ENCODE measurements around the gene TXLNG. TPM values are rescaled to one million over a fixed set of nuclear protein-coding genes. Genes with fewer than 3 reads are reported as not detected.

The TXLNG gene
- total RNA-seq, 1 donor from 2014 or later: 12.3 TPM

DNA sequence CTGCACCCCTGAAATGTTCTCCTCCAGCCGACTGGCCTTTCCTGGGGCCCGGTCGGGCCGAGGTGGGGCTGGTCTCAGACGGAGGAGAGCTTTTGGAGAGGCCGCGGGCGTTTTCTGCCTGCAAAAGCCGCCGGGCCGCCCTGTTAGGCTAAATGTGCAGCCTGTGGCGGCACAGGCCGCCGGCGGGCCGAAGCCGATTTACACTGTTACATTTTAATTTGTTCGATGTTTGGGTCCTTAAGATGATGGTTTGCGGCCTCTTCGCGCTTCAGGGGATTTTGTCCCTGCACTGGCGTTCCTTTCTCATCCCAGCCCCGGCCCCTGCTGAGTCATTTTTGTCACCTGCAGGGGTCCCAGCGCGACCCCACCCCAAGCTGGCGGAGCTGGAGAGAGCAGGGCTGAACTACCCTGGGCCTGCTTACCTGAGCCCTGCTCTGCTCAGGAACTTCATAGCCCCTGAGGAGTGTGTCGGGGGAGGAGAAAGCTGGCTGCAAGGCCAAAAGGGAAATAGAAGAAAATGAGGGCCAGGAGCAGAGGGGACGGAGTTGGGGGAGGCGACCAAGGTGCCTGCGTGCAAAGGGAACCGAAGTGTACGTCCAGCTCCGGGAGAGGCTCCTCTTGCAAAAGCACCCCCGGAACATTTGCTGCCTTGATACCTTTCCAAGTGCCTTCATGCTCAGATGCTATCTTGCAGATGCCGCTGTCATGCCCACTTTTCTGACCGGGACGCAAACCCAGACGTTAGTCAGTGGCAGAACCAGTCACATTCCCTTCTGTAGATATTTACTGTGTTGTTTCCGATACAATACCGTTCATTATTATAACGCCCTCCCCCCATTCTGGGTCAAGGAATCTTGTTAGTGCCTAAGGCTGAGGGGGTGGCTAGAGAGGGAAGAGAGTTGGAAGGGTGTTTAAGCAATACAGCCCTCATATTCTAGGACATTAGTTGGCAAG is 84.9 kb downstream of the TXLNG start:
- TF ChIP-seq CTCF (conservative IDR thresholded peaks at IDR 0.05; ENCODE audit: low read depth, low read length): no peak
- DNase-seq (ENCODE audit: low read depth): no peak
- H3K4me3 ChIP-seq (ENCODE audit: low read depth, low read length): peak overlapping the region; percentile 58

GRCh38 chrX:16873106-16873505 is 86.8 kb downstream of the TXLNG start:
- no peak for DNase-seq (ENCODE audit: low read depth)
- TF ChIP-seq CTCF (conservative IDR thresholded peaks at IDR 0.05; ENCODE audit: low read depth, low read length): no peak
- H3K4me3 ChIP-seq (ENCODE audit: low read depth, low read length): no peak overlapping the region

DNA sequence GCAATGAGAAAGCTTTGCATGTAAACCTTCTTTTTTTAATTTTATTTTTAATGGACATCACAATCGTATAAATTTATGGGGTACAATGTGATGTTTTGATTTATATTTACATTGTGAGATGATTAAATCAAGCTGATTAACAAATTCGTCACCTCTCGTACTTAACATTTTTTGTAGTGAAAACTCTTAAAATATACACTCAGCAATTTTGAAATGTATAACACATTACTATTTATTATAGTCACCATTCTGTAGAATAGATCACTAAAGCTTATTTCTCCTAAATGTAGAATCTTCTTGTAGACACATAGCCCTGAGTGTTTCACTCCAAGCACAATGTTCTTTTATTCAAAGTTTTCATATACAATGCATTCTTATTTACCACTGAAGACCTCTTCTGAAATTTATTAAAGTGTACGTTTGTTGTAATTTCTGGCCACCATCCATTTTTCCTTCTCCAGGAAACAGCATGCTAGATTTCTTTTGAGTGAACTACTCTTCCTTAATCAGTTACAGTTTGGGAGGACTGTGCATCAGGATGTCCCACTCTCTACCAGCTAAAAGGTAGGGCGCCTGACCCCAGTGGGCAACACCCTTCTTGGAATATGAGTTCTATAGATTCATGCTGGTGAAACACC is 88.3 kb downstream of the TXLNG start:
- no peak overlapping the region for H3K4me3 ChIP-seq (ENCODE audit: low read depth, low read length)
- TF ChIP-seq CTCF (conservative IDR thresholded peaks at IDR 0.05; ENCODE audit: low read depth, low read length): no peak
- no peak for DNase-seq (ENCODE audit: low read depth)

- no peak overlapping the region for H3K4me3 ChIP-seq (ENCODE audit: low read depth, low read length)
- DNase-seq (ENCODE audit: low read depth): no peak
- no peak for TF ChIP-seq CTCF (conservative IDR thresholded peaks at IDR 0.05; ENCODE audit: low read depth, low read length)
Observed at GRCh38 chrX:16876696-16877095, 90.4 kb downstream of the TXLNG start.

DNA sequence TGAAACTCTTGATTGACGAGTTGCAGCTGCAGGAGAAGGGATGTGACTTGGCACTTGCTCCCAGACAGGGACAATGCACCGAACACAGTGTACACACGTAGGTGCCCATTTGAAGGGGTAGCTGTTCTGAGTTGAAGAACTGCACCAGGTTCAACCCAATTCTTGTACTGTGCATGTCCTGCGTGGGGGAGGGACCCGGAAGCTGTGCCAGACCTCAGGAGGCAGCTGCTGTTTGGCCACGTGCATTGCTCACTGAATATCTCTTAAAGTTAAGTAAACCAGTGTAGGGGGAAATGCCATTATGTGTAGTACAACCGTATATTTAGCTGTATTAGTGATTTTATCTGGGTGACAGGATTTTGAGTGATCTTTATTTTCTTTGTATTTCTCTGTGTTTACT is 95.9 kb downstream of the TXLNG start:
- H3K4me3 ChIP-seq (ENCODE audit: low read depth, low read length): peak overlapping the region; percentile 55
- no peak for TF ChIP-seq CTCF (conservative IDR thresholded peaks at IDR 0.05; ENCODE audit: low read depth, low read length)
- DNase-seq (ENCODE audit: low read depth): no peak

GRCh38 chrX:16882702-16883486 is 96.6 kb downstream of the TXLNG start:
- peak overlapping the region; percentile 55 for H3K4me3 ChIP-seq (ENCODE audit: low read depth, low read length)
- TF ChIP-seq CTCF (conservative IDR thresholded peaks at IDR 0.05; ENCODE audit: low read depth, low read length): peak; percentile 58
- DNase-seq (ENCODE audit: low read depth): no peak

All from epithelial cell of proximal tubule (primary cell).